ENCODE data around the gene CLK2.

- TF ChIP-seq CTCF (conservative IDR thresholded peaks at IDR 0.05) = no peak
- TF ChIP-seq EZH2 (IDR thresholded peaks at IDR 0.05; ENCODE audit: low read depth) = no peak
These were observed 31.3 kb upstream of the CLK2 start for GRCh38 chr1:155304558-155305063.
